MM.1S (cell line): Measurements from ENCODE around the gene CELA2A.
"Not testable (repeated sequence)": the region's sequence is repeated elsewhere in the genome, so short reads cannot be mapped to it uniquely, and the experiment has no call there.

Source experiments
- DNase-seq: peaks from one replicate; pipeline ENCODE4 v3.0.0-alpha.2; 2015
- H2AFZ ChIP-seq: fragments of 300-600 bp; sonication (generic); 2 replicates; pipeline ENCODE4 v1.6.0; 2016; ENCODE audit warnings: antibody characterized with exemption, low read length
- H3F3A ChIP-seq: fragments of 300-600 bp; sonication (generic); 2 replicates; pipeline ENCODE4 v1.6.1; 2016; ENCODE audit warnings: mild to moderate bottlenecking, antibody characterized with exemption, low read length, moderate library complexity, mixed read lengths; ENCODE audit not compliant: insufficient read depth
- H3K27ac ChIP-seq: fragments of 300-600 bp; sonication (generic); 2 replicates; pipeline ENCODE4 v1.5.1; 2016; ENCODE audit warnings: mild to moderate bottlenecking, low read length
- H3K27me3 ChIP-seq: fragments of 300-600 bp; sonication (generic); replicated peaks from 2 replicates; pipeline ENCODE4 v1.6.0; 2016; ENCODE audit warnings: low read length; ENCODE audit not compliant: insufficient read depth
- H3K36me3 ChIP-seq: fragments of 300-600 bp; sonication (generic); replicated peaks from 2 replicates; pipeline ENCODE4 v1.6.1; 2016; ENCODE audit warnings: mild to moderate bottlenecking, low read length, mixed read lengths; ENCODE audit not compliant: insufficient read depth
- H3K4me1 ChIP-seq: fragments of 300-600 bp; sonication (generic); 2 replicates; pipeline ENCODE4 v1.6.1; 2016; ENCODE audit warnings: low read length, mixed read lengths
- H3K4me2 ChIP-seq: fragments of 300-600 bp; sonication (generic); 2 replicates; pipeline ENCODE4 v1.6.0; 2016; ENCODE audit warnings: low read depth, low read length
- H3K4me3 ChIP-seq: fragments of 300-600 bp; sonication (generic); 2 replicates; pipeline ENCODE4 v1.5.1; 2016; ENCODE audit warnings: low read length, mixed read lengths
- H3K79me2 ChIP-seq: fragments of 300-600 bp; sonication (generic); 2 replicates; pipeline ENCODE4 v1.6.1; 2016; ENCODE audit warnings: mixed run types, low read length, mixed read lengths
- H3K9ac ChIP-seq: fragments of 300-600 bp; sonication (generic); 2 replicates; pipeline ENCODE4 v1.6.1; 2016; ENCODE audit warnings: low read length, mixed read lengths
- H3K9me2 ChIP-seq: fragments of 300-600 bp; sonication (generic); replicated peaks from 2 replicates; pipeline ENCODE4 v1.6.1; 2016; ENCODE audit warnings: mild to moderate bottlenecking, low read length, mixed read lengths; ENCODE audit not compliant: insufficient read depth
- H3K9me3 ChIP-seq: fragments of 300-600 bp; sonication (generic); replicated peaks from 2 replicates; pipeline ENCODE4 v1.6.1; 2016; ENCODE audit warnings: mild to moderate bottlenecking, low read length, mixed read lengths; ENCODE audit not compliant: insufficient read depth
- H4K20me1 ChIP-seq: fragments of 300-600 bp; sonication (generic); 2 replicates; pipeline ENCODE4 v1.6.1; 2016; ENCODE audit warnings: mild to moderate bottlenecking, low read length, moderate library complexity, mixed read lengths; ENCODE audit not compliant: insufficient read depth
- EZH2 ChIP-seq: fragments of 300-600 bp; sonication (generic); optimal IDR thresholded peaks from 2 replicates; pipeline ENCODE3; 2017; ENCODE audit warnings: low read depth, mild to moderate bottlenecking, antibody characterized with exemption, low read length, mixed read lengths
- EZH2phosphoT487 ChIP-seq: fragments of 300-600 bp; sonication (generic); IDR thresholded peaks from 2 replicates; pipeline ENCODE4 v1.6.1; 2018; ENCODE audit warnings: antibody characterized with exemption, low read length
- TF ChIP-seq, protein P1 (sequence below): fragments of 300-600 bp; sonication (generic); IDR thresholded peaks from 2 replicates; pipeline ENCODE4 v1.5.1; 2016; ENCODE audit warnings: antibody characterized with exemption, low read length, mixed read lengths

CELA2A gene

DNA sequence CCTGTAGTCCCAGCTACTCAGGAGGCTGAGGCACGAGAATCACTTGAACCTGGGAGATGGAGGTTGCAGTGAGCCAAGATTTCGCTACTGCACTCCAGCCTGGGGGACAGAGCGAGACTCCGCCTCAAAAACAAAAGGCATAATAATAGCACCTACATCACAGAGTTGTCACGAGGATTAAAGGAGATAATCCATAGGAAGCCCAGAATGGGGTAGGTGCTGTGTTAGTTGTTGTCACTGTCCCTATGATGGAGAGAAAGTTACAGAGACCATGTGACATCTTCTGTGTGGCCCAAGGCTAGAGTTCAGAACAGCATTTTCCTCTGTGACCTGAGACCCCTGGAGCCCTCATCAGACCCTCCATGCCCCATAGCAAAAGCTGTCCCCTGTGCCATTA lies 7.4 kb downstream of the CELA2A start:
- not testable (repeated sequence) for H3K4me2 ChIP-seq, H3K27me3 ChIP-seq, H3K79me2 ChIP-seq, H3F3A ChIP-seq, DNase-seq, H2AFZ ChIP-seq, H3K9ac ChIP-seq, H3K27ac ChIP-seq, H3K36me3 ChIP-seq, H3K4me1 ChIP-seq, H4K20me1 ChIP-seq, H3K4me3 ChIP-seq, H3K9me3 ChIP-seq, H3K9me2 ChIP-seq

DNA sequence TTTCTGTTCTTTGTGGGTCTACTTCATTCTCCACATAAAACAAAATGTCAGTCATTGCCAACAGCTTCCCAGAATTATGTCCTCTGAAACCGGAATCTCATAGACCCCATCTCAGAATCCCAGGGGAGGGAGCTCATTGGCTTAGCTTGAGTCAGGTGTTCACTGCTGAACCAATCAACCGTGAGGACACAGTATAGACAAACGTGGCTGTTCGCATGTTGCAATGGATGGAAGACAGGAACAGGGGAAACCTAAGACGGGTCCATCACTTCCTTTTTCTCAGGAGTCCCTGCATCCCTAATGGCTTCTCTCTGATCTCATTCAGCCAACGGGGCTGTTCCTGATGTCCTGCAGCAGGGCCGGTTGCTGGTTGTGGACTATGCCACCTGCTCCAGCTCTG lies 9.1 kb downstream of the CELA2A start:
- H3K4me3 ChIP-seq = no peak overlapping the region
- H3K9me3 ChIP-seq = no peaks in the 10 kb centered on the region
- no peak for DNase-seq

DNA sequence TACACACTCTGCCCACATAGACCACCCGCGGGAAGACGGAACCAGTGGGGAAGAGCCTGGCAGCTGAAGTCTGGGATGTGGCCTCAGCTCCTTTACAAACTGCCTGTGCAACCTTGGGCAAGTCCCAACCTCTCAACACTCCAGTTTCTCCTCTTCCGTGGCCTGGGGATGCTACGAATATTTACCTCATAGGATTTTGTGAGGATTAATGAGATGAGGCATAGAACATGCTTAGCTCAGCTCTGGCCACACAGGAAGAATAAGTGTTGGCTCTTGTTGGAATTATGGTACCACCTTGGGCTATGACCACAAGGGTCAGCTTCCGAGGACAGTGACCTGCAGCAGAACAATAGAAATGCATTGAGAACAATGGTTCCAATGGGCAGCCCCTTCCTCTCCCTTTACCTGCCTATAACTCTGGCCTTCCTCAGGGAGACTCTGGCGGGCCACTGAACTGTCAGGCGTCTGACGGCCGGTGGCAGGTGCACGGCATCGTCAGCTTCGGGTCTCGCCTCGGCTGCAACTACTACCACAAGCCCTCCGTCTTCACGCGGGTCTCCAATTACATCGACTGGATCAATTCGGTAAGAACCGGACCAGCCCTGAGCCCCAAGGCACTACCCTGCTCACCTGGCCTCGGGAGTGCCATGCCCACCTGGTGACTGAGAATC lies 10.6 kb downstream of the CELA2A start:
- DNase-seq, H3K4me1 ChIP-seq, H3K9me2 ChIP-seq, H3K9ac ChIP-seq, H3K79me2 ChIP-seq, H2AFZ ChIP-seq, H3F3A ChIP-seq, H3K36me3 ChIP-seq, H3K27me3 ChIP-seq, H3K4me3 ChIP-seq, H3K4me2 ChIP-seq, H4K20me1 ChIP-seq, H3K27ac ChIP-seq, H3K9me3 ChIP-seq: not testable (repeated sequence)

More for the DNA sequence above, 9.1 kb downstream of the CELA2A start:
- H4K20me1 ChIP-seq = no peaks in the 10 kb centered on the region
- H2AFZ ChIP-seq = no peak overlapping the region
- TF ChIP-seq EZH2phosphoT487 = no peak
- TF ChIP-seq EZH2 = no peak
- TF ChIP-seq, protein P1, sequence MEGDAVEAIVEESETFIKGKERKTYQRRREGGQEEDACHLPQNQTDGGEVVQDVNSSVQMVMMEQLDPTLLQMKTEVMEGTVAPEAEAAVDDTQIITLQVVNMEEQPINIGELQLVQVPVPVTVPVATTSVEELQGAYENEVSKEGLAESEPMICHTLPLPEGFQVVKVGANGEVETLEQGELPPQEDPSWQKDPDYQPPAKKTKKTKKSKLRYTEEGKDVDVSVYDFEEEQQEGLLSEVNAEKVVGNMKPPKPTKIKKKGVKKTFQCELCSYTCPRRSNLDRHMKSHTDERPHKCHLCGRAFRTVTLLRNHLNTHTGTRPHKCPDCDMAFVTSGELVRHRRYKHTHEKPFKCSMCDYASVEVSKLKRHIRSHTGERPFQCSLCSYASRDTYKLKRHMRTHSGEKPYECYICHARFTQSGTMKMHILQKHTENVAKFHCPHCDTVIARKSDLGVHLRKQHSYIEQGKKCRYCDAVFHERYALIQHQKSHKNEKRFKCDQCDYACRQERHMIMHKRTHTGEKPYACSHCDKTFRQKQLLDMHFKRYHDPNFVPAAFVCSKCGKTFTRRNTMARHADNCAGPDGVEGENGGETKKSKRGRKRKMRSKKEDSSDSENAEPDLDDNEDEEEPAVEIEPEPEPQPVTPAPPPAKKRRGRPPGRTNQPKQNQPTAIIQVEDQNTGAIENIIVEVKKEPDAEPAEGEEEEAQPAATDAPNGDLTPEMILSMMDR = no peak
- H3F3A ChIP-seq = no peaks in the 10 kb centered on the region
- H3K9me2 ChIP-seq = no peaks in the 10 kb centered on the region
- H3K4me1 ChIP-seq = no peaks in the 10 kb centered on the region
- H3K9ac ChIP-seq = no peak overlapping the region
- H3K4me2 ChIP-seq = no peak overlapping the region
- no peaks in the 10 kb centered on the region for H3K36me3 ChIP-seq
- no peaks in the 10 kb centered on the region for H3K27me3 ChIP-seq
- H3K79me2 ChIP-seq = no peaks in the 10 kb centered on the region
- no peak overlapping the region for H3K27ac ChIP-seq

DNA sequence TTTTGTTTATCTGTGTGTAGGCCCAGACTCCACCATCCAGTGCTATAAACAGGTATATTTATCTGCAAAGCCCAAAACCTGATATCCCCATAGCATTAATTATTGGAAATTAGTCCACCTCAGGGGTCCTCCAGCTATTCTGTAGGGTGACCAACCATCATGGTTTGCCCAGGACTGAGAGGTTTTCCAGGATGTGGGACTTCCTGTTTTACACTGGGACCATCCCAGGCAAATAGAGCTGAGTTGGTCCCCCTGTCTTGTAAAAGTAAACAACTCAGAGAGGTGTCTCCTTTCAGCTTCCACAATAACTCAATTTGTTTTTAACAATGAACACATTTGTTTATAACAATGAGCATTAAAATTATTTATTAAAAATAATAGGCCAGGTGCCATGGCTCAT lies 11.6 kb downstream of the CELA2A start:
- Histone ChIP-seq H3K9me3 (no peaks in the 10 kb centered on the region), H3K27me3 (no peaks in the 10 kb centered on the region), H2AFZ (no peak overlapping the region), H3K79me2 (no peaks in the 10 kb centered on the region), H3K27ac (no peak overlapping the region), H3F3A (no peaks in the 10 kb centered on the region), H3K4me2 (no peak overlapping the region), H3K9me2 (no peaks in the 10 kb centered on the region), H3K9ac (no peak overlapping the region), H3K36me3 (no peaks in the 10 kb centered on the region), H4K20me1 (no peaks in the 10 kb centered on the region), H3K4me1 (no peaks in the 10 kb centered on the region), H3K4me3 (no peak overlapping the region)
- TF ChIP-seq, protein P1 = no peak
- no peak for TF ChIP-seq EZH2
- no peak for TF ChIP-seq EZH2phosphoT487
- DNase-seq = no peak
